Measurements from ENCODE around the gene POLR3C.
"Not testable (repeated sequence)": the region's sequence is repeated elsewhere in the genome, so short reads cannot be mapped to it uniquely, and the experiment has no call there.

POLR3C gene

DNA sequence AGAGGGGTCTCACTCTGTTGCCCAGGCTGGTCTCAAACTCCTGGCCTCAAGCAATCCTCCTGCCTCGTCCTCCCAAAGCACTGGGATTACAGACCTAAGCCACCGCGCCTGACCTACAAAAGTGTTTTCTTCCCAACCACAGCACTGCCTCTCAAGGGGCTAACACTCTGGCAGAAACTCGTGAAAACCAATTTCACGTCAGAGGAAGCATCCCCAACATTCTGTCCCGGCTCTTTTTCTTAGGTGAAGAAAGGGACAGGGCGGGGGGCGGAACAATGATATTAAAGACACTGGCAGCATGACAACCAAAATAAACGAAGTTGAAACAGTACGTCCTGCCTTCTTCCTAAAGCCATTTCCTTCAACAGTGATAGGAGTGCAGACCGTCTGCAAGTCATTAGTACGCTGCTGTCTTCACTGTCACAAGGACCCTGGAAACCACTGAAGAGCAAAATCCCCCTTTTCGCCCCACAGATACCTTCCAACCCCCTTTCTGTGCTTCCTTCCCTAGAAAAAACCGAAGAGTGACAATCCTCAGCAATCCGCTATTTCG, 1.1 kb upstream of the POLR3C start:
- DNase-seq, result not testable (repeated sequence)

- DNase-seq, result no peak
Measured at GRCh38 chr1:145824499-145824842, 471 bp downstream of the POLR3C start.

- DNase-seq, result no peak
Measured at GRCh38 chr1:145826030-145826429, 2.0 kb downstream of the POLR3C start.

GRCh38 chr1:145827966-145828365, 4.0 kb downstream of the POLR3C start:
- DNase-seq, result no peak

DNA sequence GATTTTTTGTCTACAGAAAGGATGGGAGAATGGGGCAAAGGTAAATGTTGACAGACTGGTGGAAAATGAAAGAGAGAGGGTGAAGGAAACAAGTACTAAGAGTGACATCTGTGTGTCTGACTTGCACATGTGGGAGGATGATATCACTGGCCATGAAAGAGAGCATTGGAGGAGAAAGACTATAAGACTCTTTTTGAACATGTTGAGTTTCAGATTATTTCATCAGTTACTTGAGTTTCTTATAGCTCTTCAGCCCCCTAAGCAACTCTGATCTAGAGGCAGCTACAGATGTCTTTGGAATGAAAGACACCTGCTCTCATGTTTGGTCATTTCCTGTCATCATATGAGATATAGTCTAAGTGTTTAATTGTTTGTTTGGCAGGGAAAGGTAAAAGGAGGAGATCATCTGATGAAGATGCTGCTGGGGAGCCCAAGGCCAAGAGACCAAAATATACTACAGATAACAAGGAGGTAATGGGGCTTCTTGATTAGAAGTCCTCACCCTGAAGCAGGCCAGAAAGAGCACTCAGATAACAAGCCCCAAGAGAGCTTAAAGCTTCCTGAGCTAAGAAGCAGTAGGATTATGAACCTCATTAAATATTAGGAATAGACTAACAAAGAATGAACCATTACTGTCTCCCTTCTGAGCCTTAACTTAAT, 4.5 kb downstream of the POLR3C start:
- no peak for DNase-seq

DNA sequence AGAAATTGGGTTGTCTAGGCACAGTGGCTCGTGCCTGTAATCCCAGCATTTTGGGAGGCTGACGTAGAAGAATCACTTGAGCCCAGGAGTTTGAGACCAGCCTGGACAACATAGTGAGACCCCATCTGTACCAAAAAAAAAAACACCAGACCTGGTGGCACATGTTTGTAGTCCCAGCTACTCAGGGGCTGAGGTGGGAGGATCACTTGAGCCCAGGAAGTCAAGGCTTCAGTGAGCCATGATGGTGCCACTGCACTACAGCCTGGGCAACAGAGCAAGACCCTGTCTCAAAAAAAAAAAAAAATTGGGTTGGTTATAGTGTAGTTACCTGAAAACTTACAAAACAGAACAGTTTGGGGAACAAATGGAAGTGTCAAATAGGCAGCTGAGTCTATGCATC, 6.8 kb downstream of the POLR3C start:
- DNase-seq, result not testable (repeated sequence)

- no peak for DNase-seq
Measured at GRCh38 chr1:145837656-145838055, 13.7 kb downstream of the POLR3C start.

GRCh38 chr1:145843031-145843430, 19.0 kb downstream of the POLR3C start:
- no peak for DNase-seq

DNA sequence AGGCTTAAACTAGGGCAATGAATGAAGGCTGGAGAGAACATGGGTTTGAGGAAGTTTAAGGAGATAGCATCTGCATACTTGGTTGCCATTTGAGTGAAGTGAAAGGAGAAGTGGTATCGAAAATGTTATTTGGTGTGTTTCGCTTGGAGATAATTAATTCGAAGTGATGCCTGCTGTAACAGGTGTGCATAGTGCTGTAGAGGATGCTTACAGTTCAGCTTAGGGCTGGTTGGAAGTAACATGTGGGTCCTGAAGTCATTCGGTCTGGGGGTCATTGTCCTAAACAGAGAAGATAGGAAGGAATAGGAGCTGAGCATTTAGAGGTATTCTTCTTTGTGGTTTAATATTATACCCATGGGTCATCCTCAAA, 21.1 kb downstream of the POLR3C start:
- no peak for DNase-seq

DNA sequence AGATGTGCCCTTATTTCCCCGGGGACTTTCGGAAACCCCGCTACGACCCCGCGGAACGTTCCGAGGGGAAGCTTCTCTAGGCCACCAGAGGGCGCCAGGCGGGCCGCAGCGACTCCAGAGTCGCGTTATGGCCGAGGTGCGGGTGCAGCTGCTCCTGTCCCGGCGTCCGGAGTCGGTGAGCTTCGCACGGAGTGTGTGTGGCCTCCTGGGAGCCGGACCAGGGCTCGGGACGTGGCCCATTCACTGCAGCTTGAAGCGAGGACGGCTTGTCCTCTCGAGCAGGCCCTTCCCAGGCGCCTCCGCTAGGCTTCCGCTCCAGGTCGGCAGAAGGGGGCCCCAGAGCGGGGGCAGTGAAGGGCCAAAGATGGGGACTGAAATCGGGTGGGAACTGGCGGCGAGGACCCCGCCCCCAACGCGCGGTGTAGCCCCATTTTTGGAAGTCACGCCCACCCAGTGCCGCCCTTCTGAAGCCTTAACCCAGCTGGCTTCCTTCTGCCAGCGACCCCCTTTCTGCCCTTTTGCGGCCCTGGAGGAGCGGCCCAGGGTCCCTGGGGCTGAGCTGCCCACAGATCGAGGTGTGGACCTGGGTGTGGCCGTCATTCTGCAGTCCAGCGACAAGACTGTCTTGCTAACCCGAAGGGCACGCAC, 21.6 kb downstream of the POLR3C start, which contains the start of gene NUDT17:
TSS of gene NUDT17 (plus strand) at position 117 of the 648 bp plus-strand sequence. CDS start at position 128, 11 bp downstream.
- DNase-seq, result peak; percentile 75 to 76

- DNase-seq, result peak; percentile 28 to 41
Measured at GRCh38 chr1:145846201-145846612, 22.2 kb downstream of the POLR3C start.

GRCh38 chr1:145847827-145848226, 23.8 kb downstream of the POLR3C start:
- DNase-seq, result no peak

- DNase-seq, result no peak
Measured at GRCh38 chr1:145849356-145850160, 25.6 kb downstream of the POLR3C start.

GRCh38 chr1:145855426-145855948, 31.5 kb downstream of the POLR3C start:
- DNase-seq, result no peak

DNA sequence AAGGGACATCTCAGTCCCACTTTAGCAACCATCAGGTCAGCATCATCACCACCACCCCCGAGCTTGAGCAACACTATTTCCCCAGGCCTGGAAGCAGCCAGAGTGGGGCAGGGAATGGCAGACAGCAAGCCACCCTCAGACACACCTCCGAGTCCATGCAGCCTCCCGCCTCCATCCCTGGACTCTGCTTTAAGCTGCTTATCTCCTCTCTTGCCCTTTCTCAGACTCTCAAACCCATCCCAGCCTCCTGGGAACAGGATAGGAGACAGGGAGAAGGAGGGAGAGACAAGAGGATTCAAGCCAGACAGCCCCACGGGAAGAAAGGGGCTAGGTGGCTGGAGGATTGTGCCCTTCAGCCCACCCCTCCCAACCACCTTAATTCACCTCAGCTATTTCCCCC, 33.2 kb downstream of the POLR3C start:
- DNase-seq, result no peak

DNA sequence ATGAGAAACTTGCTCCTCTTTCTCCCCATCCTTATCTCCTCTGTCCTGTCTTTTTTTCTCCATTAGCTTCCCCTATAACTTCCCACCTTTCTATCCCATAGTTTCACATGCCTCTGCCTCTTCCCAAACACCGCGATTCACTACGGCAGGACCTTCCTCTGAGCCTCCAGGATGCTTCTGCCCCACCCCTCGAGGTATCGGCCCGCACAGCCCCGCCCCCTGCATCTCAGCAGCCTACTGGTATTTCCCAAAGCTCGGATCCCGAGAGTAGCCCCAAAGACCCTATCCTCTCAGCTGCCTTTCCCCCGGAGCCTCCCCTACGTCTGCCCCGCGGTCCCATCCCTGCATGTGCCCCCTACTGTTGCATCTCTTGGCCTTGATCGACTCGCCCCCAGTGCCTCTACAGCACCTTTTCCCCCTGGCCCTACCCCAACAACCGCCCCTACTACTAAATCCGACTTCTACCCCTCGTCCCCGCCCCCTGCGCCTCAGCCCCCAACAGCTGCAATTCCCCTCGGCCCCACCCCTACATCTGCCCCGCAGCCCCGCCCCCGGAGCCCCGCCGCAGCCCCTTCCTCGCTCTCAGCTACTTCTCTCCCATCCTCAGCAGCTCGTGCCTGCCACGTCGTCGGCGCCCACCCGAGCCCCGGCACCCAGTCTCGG, 34.4 kb downstream of the POLR3C start:
- DNase-seq, result peak in 1 of 2 donors; percentile 63

- peak; percentile 85 to 86 for DNase-seq
Measured at GRCh38 chr1:145858901-145859490, 35.0 kb downstream of the POLR3C start, which contains the start of gene PIAS3. Gene PIAS3, minus strand, starts transcription at chr1:145859081. Its CDS starts 91 bp downstream, at chr1:145858990.

DNA sequence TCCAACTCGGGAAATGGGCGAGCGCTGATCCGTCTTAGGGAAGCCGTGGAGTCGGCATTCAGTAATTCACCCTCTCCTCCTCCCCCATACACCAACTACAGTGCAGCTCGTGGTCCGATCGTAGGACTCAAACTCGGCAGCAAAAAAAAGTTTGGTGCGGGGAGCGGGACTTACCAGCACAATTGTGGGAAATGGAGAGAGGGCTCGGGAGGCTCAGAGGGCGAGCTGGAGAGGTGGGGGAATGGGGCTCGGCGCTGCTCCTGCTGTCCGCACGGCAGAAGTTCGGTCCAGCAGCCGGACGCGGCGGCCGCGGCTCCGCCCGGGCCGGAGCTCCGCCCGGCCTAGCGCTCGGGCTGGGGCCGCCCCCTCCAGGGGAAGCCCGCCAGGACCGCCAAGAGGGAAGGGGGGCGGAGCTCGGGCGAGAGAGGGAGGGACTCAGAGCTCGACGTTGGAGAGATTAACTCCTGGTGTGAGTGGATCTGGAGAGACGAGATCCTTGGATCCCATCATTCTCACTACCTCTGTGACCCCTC, 35.6 kb downstream of the POLR3C start:
- peak; percentile 75 to 76 for DNase-seq

GRCh38 chr1:145863282-145864018, 39.5 kb downstream of the POLR3C start:
- no peak for DNase-seq

- no peak for DNase-seq
Measured at GRCh38 chr1:145868232-145868631, 44.2 kb downstream of the POLR3C start.
